Common myeloid progenitor, CD34-positive (primary cell): ENCODE results near the gene MAP4K4.
A peak's percentile ranks its signal among the peaks of the same experiment; 100 is the strongest.

Source experiments
- CTCF ChIA-PET: fragments of 350-600 bp; sonication (Branson Sonifier 250); formaldehyde crosslinking; loops from one replicate; lab custom pipeline; 2021; ENCODE audit warnings: antibody characterized with exemption; lab: Charles Lee
- POLR2A ChIA-PET: fragments of 350-600 bp; sonication (Branson Sonifier 250); formaldehyde crosslinking; loops from one replicate; lab custom pipeline; 2021; ENCODE audit warnings: antibody characterized with exemption; lab: Charles Lee
- DNase-seq, 3 donors: peaks; one replicate each; pipeline versions ENCODE4 v3.0.0 to v3.0.0-alpha.2; 2013
- H3K27ac ChIP-seq, 2 experiments: 1 replicate in 1 of 2; 2 replicates in 1 of 2; pipeline ENCODE4 v1.7.0; 2013; ENCODE audit warnings: inconsistent platforms in 2 of 2, low read length in 2 of 2, mild to moderate bottlenecking in 2 of 2, low read depth in 1 of 2, moderate library complexity in 1 of 2; ENCODE audit not compliant: severe bottlenecking in 2 of 2, insufficient read depth in 1 of 2, poor library complexity in 1 of 2
- H3K27me3 ChIP-seq, 5 experiments: replicated peaks in 2 of 5; 1 replicate in 3 of 5; 2 replicates in 2 of 5; pipeline versions ENCODE4 v1.6.1 to v1.7.0; 2013; ENCODE audit warnings: low read length in 4 of 5, mild to moderate bottlenecking in 2 of 5, moderate library complexity in 2 of 5, inconsistent platforms in 1 of 5; ENCODE audit not compliant: insufficient read depth in 5 of 5, control insufficient read depth in 4 of 5
- H3K36me3 ChIP-seq, 4 experiments: 1 replicate in 2 of 4; 2 replicates in 2 of 4; pipeline versions ENCODE4 v1.6.1 to v1.7.0; 2013; ENCODE audit warnings: low read length in 3 of 4, control low read depth in 1 of 4, mild to moderate bottlenecking in 1 of 4; ENCODE audit not compliant: control insufficient read depth in 4 of 4, insufficient read depth in 4 of 4
- H3K4me1 ChIP-seq, 4 experiments: 1 replicate in 3 of 4; 2 replicates in 1 of 4; pipeline versions ENCODE4 v1.6.1 to v1.7.1; 2013; ENCODE audit warnings: low read length in 3 of 4, mild to moderate bottlenecking in 3 of 4, control low read depth in 1 of 4, inconsistent platforms in 1 of 4, moderate library complexity in 1 of 4; ENCODE audit not compliant: control insufficient read depth in 4 of 4, insufficient read depth in 4 of 4; ENCODE audit errors: control extremely low read depth in 1 of 4
- H3K4me3 ChIP-seq, 7 experiments: 1 replicate in 4 of 7; 2 replicates in 3 of 7; pipeline versions ENCODE4 v1.5.1 to v1.7.0; 2013; ENCODE audit warnings: mild to moderate bottlenecking in 7 of 7, low read length in 6 of 7, moderate library complexity in 6 of 7, inconsistent platforms in 2 of 7, low read depth in 2 of 7, control low read depth in 1 of 7; ENCODE audit not compliant: insufficient read depth in 4 of 7, control insufficient read depth in 1 of 7; ENCODE audit errors: extremely low read depth in 1 of 7
- H3K9me3 ChIP-seq, 5 experiments: 1 replicate in 4 of 5; 2 replicates in 1 of 5; pipeline versions ENCODE4 v1.6.1 to v1.7.1; 2013; ENCODE audit warnings: low read length in 4 of 5, mild to moderate bottlenecking in 2 of 5, inconsistent platforms in 1 of 5, low read depth in 1 of 5, moderate library complexity in 1 of 5; ENCODE audit not compliant: control insufficient read depth in 4 of 5, insufficient read depth in 2 of 5; ENCODE audit errors: control extremely low read depth in 1 of 5
- WGBS: methylation state at CpG from one replicate; pipeline ENCODE4 v1.1.5; 2013; ENCODE audit not compliant: insufficient coverage; 5-methylcytosine and 5-hydroxymethylcytosine counted together

MAP4K4 gene

DNA sequence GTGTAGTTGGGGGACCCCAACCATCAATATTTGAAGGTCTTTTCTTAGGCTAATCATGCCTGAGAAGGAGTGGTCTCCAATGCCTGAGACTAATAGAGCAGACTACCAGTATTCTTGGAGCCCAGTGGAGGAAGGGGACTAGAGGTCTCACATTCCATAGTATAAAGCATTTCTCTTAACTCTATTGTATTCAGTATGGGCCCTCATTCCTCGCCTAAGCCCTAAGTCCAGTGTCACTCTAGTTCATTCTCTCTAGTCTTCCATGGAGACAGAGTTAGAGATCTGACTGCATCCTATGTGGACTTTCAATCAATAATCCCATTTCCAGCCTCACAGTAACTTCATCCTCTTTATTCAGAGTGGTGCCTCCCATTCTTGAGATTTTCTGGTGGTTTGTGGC, 29.7 kb upstream of the MAP4K4 start:
- POLR2A ChIA-PET, result no interaction called here
- no peak for DNase-seq
- Histone ChIP-seq H3K4me1 (no peaks in the 10 kb centered on the region), H3K9me3 (peaks cover 0 to 8% (median 3%) of the 10 kb centered on the region in 5 experiments), H3K4me3 (no peak overlapping the region), H3K27me3 (no peaks in the 10 kb centered on the region), H3K36me3 (no peaks in the 10 kb centered on the region), H3K27ac (no peak overlapping the region)
- CTCF ChIA-PET, result no interaction called here
- 92% methylated on average over 1 of the region's 1 CpG for WGBS

DNA sequence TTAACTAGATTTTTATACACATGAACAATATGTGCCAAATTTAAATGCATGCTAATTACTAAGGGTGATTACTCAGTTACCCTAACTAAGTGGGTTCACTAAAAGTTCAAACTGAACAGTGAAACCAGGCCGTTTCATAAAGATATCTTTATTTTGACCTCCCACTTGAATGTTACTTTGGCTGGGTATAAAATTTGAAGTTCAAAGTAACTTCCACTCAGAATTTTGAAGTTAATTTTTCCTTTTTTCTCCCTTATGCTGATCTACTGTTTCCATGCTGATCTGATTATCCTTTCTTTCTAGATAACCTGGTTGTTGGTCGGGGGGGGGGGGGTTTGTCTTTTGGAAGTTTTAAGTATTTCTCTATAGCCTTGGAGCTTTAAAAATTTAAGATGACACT, 25.5 kb upstream of the MAP4K4 start:
- WGBS, result 71% methylated on average over 1 of the region's 2 CpGs

DNA sequence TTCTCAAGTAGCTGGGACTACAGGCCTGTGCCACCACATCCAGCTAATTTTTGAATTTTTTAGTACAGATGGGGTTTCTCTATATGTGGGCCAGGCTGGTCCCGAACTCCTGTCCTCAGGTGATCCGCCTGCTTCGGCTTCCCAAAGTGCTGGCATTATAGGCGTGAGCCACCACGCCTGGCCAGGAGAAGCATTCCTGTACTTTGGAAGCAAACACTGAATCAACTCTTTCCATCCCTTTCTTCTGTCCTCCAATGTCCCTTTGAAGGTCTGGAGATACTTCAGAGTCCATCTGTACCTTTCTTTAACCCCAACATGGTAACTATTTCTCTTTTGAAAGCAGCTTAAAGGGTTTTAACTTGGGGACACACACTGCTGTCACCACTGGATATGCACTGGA, 23.6 kb upstream of the MAP4K4 start:
- Histone ChIP-seq H3K4me1 (no peaks in the 10 kb centered on the region), H3K4me3 (no peak overlapping the region), H3K36me3 (no peaks in the 10 kb centered on the region), H3K27me3 (no peaks in the 10 kb centered on the region), H3K9me3 (peaks cover 0 to 8% (median 6%) of the 10 kb centered on the region in 5 experiments), H3K27ac (no peak overlapping the region)
- ChIA-PET POLR2A (no interaction called here), CTCF (no interaction called here)
- no peak for DNase-seq
- 98% methylated on average over 5 of the region's 5 CpGs for WGBS

More for the DNA sequence above, 25.5 kb upstream of the MAP4K4 start:
- DNase-seq, result no peak
- ChIA-PET POLR2A (no interaction called here), CTCF (interaction anchor here (0.6 to 0.8 kb wide), 2 partner anchors 17 to 48 kb away, joined by 3 read pairs; no protein-coding TSS in a partner anchor)
- Histone ChIP-seq H3K27me3 (no peaks in the 10 kb centered on the region), H3K4me1 (no peaks in the 10 kb centered on the region), H3K27ac (no peak overlapping the region), H3K4me3 (no peak overlapping the region), H3K36me3 (no peaks in the 10 kb centered on the region), H3K9me3 (peaks cover 0 to 8% (median 3%) of the 10 kb centered on the region in 5 experiments)

DNA sequence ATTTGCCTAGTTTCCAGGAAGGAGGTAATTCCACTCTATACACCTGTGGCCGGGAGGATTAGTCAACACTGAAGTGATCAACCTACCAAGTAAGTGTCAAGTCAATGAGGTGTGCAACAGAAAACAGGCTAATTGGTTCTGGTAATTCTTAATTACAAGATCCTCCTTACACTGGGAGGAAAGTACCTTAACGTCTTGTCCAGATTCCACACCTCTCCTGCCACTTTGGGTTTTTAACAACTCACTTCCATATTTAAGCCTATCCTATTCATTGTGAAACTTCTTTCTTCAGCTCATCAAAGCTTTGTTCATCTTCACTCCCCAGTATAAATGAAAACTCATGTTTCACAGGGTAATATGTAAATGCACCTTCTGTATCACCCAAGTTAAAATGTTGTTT, 22.0 kb upstream of the MAP4K4 start:
- Histone ChIP-seq H3K4me3 (no peak overlapping the region), H3K27ac (no peak overlapping the region), H3K36me3 (no peaks in the 10 kb centered on the region), H3K9me3 (peaks cover 0 to 8% (median 6%) of the 10 kb centered on the region in 5 experiments), H3K27me3 (no peaks in the 10 kb centered on the region), H3K4me1 (no peaks in the 10 kb centered on the region)
- 100% methylated on average over 2 of the region's 2 CpGs for WGBS
- POLR2A ChIA-PET, result no interaction called here
- DNase-seq, result no peak
- CTCF ChIA-PET, result no interaction called here

DNA sequence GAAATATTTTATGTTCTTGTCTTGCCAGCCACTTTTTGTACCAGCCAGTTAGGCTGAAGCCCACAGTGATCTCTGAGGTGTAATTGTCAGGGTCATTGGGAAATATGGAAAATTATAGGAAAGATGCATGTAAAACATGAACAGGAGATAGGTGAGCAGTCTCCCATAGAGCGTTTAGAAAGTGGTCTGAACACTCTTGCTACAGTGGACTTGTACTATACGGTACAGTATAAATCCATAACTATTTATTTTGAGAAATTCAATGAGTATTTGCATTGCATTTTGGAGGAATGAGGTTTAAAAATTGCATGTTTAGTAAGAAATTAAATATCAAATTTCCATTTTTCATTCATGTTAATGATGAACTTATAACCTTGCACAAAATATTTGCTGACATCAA, 20.8 kb upstream of the MAP4K4 start:
- H3K9me3 ChIP-seq, result peaks cover 0 to 6% (median 6%) of the 10 kb centered on the region in 5 experiments
- H3K4me3 ChIP-seq, result no peak overlapping the region
- no CpG with 5 or more reads among the region's 2 CpGs for WGBS
- H3K4me1 ChIP-seq, result no peaks in the 10 kb centered on the region
- H3K27me3 ChIP-seq, result no peaks in the 10 kb centered on the region
- DNase-seq, result no peak
- CTCF ChIA-PET, result no interaction called here
- H3K36me3 ChIP-seq, result no peaks in the 10 kb centered on the region
- H3K27ac ChIP-seq, result no peak overlapping the region
- POLR2A ChIA-PET, result no interaction called here

DNA sequence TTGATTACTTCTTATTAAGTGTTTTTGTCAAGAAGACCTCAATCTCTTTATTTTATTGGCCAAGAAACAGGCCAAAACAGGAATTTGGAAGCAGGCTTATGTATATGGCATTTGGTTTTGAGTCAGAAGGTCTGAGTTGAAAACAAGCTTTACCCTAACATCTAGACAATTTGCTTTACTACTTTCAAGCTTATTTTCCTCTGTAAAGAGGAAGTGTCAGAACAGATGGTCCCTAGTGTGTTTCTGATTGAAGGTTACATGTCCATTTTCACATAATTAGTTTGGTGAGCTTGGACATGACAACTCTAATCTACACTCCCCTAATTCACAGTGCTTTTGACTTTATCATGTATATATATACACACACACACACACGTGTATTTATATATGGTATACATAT, 19.8 kb upstream of the MAP4K4 start:
- ChIA-PET CTCF (no interaction called here), POLR2A (no interaction called here)
- no peaks in the 10 kb centered on the region for H3K4me1 ChIP-seq
- no peaks in the 10 kb centered on the region for H3K36me3 ChIP-seq
- peaks cover 0 to 4% (median 2%) of the 10 kb centered on the region in 5 experiments for H3K9me3 ChIP-seq
- H3K27me3 ChIP-seq, result no peaks in the 10 kb centered on the region
- DNase-seq, result peak in 2 of 3 donors; percentile 44 to 57
- H3K4me3 ChIP-seq, result no peak overlapping the region
- no peak overlapping the region for H3K27ac ChIP-seq
- no CpG with 5 or more reads among the region's 1 CpG for WGBS

DNA sequence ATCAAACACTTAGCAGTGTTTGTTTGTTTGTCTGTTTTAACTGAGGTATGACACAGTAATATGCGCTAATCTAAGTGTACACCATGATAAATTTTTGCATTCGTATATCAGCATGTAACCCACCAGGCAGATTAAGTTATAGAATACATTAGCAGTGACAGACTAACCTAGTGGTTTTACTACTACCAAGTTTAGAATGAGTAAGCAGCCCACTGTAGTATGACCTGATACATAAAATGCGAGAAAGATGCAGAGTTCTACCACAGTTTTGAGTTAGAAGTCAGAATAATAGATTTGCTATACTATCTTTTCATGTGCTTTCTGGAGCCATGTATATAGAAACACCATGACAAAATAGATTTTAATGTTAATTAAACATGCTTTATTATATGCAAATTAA, 19.1 kb upstream of the MAP4K4 start:
- DNase-seq, result no peak

More for the DNA sequence above, 19.1 kb upstream of the MAP4K4 start:
- Histone ChIP-seq H3K36me3 (no peaks in the 10 kb centered on the region), H3K27me3 (no peaks in the 10 kb centered on the region), H3K27ac (no peak overlapping the region), H3K4me3 (no peak overlapping the region), H3K4me1 (no peaks in the 10 kb centered on the region), H3K9me3 (peaks cover 0 to 2% (median 0%) of the 10 kb centered on the region in 5 experiments)
- WGBS, result no CpG with 5 or more reads among the region's 3 CpGs
- ChIA-PET CTCF (no interaction called here), POLR2A (no interaction called here)
